ENCODE data around the gene DKKL1. TPM values are rescaled to one million over a fixed set of nuclear protein-coding genes. Genes with fewer than 3 reads are reported as not detected.

Gene DKKL1
- total RNA-seq, 1 experiment from 2014 or later = 0.95 TPM

DNA sequence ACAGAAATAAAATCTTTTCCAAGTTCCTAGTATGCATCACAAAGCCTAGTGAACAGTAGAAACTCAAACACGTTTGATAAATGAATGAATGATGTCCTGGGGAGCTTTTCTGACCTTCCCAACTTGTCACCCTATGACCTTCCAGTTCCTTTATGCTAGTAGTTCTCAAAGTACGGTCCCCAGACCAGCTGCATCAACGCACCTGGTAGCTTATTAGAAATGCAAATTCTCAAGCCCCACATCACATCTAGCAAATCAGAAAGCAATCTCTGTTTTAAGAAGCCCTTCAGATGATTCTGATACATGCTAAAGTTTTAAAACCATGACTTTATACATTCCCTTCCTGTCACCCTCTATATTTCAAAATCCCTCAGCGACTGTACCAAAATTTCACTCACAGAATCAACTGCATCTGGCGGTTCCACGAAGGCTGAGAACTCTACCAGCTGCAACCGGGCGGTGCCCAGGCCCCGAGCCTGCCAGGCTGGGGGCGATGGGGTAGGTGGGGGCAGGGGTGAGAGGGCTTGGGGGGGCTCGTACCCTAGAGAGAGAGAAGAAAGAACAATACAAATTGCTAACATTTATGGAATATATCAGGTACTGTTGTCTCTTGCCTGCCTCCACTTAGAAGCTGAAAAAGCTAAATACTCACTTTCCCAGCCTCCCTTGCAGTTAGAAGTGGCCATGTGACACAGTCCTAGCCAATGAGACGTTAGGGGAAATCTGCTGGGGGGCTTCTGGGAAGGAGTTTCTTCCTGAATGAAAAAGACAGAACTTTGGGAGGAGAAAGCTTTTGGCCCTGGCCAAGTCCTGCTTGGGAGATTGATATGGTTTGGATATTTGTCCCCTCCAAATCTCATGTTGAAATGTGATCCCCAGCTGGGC, 15.1 kb upstream of the DKKL1 start:
- intact Hi-C loops (cut with micrococcal nuclease; ENCODE audit: unreplicated experiment) = no loop called here
- ATAC-seq (no peak), DNase-seq (ENCODE audit: low read depth, low spot score) (no peak)
- ChIA-PET POLR2A (no interaction called here), CTCF (interaction anchor here (0.6 kb wide), 1 partner anchor 83 kb away, joined by 7 read pairs; no protein-coding TSS in a partner anchor)
- BruUV-seq (replicated peaks) = no TSS peak
- H3K27ac ChIP-seq (ENCODE audit: low read length) = no peak overlapping the region
- H3K9me3 ChIP-seq (ENCODE audit: control insufficient read depth, insufficient read depth, low read depth, low read length) = no peaks in the 10 kb centered on the region
- in situ Hi-C loops (cut with HindIII; ENCODE audit: low pct_unique_long_range_greater_than_20kb, low sequenced_read_pairs) = no loop called here
- no peaks in the 10 kb centered on the region for H3K27me3 ChIP-seq (ENCODE audit: control insufficient read depth, insufficient read depth, low read length)
- no peak overlapping the region for H3K4me3 ChIP-seq (ENCODE audit: low read depth in 2 of 2, low read length in 2 of 2)
- no peaks in the 10 kb centered on the region for H3K4me1 ChIP-seq (ENCODE audit: control insufficient read depth, insufficient read depth, low read length)
- TF ChIP-seq POLR2AphosphoS5 (IDR thresholded peaks at IDR 0.05; ENCODE audit: low read depth, low read length) (no peak), TCF7L2 (IDR thresholded peaks at IDR 0.05; ENCODE audit: low read depth, low read length) (no peak), SIN3A (IDR thresholded peaks at IDR 0.05; ENCODE audit: borderline replicate concordance, insufficient read depth, low read depth, low read length) (no peak)
- TF ChIP-seq, protein P1, sequence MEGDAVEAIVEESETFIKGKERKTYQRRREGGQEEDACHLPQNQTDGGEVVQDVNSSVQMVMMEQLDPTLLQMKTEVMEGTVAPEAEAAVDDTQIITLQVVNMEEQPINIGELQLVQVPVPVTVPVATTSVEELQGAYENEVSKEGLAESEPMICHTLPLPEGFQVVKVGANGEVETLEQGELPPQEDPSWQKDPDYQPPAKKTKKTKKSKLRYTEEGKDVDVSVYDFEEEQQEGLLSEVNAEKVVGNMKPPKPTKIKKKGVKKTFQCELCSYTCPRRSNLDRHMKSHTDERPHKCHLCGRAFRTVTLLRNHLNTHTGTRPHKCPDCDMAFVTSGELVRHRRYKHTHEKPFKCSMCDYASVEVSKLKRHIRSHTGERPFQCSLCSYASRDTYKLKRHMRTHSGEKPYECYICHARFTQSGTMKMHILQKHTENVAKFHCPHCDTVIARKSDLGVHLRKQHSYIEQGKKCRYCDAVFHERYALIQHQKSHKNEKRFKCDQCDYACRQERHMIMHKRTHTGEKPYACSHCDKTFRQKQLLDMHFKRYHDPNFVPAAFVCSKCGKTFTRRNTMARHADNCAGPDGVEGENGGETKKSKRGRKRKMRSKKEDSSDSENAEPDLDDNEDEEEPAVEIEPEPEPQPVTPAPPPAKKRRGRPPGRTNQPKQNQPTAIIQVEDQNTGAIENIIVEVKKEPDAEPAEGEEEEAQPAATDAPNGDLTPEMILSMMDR (IDR thresholded peaks at IDR 0.05) = no peak
- TF ChIP-seq, protein P2, sequence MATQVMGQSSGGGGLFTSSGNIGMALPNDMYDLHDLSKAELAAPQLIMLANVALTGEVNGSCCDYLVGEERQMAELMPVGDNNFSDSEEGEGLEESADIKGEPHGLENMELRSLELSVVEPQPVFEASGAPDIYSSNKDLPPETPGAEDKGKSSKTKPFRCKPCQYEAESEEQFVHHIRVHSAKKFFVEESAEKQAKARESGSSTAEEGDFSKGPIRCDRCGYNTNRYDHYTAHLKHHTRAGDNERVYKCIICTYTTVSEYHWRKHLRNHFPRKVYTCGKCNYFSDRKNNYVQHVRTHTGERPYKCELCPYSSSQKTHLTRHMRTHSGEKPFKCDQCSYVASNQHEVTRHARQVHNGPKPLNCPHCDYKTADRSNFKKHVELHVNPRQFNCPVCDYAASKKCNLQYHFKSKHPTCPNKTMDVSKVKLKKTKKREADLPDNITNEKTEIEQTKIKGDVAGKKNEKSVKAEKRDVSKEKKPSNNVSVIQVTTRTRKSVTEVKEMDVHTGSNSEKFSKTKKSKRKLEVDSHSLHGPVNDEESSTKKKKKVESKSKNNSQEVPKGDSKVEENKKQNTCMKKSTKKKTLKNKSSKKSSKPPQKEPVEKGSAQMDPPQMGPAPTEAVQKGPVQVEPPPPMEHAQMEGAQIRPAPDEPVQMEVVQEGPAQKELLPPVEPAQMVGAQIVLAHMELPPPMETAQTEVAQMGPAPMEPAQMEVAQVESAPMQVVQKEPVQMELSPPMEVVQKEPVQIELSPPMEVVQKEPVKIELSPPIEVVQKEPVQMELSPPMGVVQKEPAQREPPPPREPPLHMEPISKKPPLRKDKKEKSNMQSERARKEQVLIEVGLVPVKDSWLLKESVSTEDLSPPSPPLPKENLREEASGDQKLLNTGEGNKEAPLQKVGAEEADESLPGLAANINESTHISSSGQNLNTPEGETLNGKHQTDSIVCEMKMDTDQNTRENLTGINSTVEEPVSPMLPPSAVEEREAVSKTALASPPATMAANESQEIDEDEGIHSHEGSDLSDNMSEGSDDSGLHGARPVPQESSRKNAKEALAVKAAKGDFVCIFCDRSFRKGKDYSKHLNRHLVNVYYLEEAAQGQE (IDR thresholded peaks at IDR 0.05; ENCODE audit: insufficient read depth in 1 of 2, low read depth in 2 of 2, low read length in 1 of 2) = no peak
- H3K36me3 ChIP-seq (ENCODE audit: control insufficient read depth, insufficient read depth, low read length) = no peaks in the 10 kb centered on the region; the same call in none of the 2 replicates

DNA sequence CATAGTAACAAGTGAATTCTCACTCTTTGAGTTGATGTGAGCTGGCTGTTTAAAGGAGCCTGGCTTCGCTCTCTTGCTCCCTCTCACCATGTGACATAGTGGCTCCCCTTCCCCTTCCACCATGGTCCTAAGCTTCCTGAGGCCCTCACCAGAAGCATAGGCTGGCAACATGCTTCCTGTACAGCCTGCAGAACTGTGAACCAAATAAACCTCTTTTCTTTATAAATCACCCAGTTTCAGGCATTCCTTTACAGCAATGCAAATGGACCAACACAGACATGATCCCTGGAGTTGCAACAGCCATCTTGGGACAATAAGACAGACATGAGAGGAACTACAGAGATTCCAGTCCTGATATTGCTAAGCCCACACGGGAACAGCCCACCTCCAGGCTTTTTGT, 14.1 kb upstream of the DKKL1 start:
- TF ChIP-seq SIN3A (IDR thresholded peaks at IDR 0.05; ENCODE audit: borderline replicate concordance, insufficient read depth, low read depth, low read length) = no peak
- no peak for TF ChIP-seq TCF7L2 (IDR thresholded peaks at IDR 0.05; ENCODE audit: low read depth, low read length)
- TF ChIP-seq, protein P2 (IDR thresholded peaks at IDR 0.05; ENCODE audit: insufficient read depth in 1 of 2, low read depth in 2 of 2, low read length in 1 of 2) = no peak
- TF ChIP-seq, protein P1 (IDR thresholded peaks at IDR 0.05) = no peak
- TF ChIP-seq POLR2AphosphoS5 (IDR thresholded peaks at IDR 0.05; ENCODE audit: low read depth, low read length) = no peak
- in situ Hi-C loops (cut with HindIII; ENCODE audit: low pct_unique_long_range_greater_than_20kb, low sequenced_read_pairs) (no loop called here), intact Hi-C loops (cut with micrococcal nuclease; ENCODE audit: unreplicated experiment) (no loop called here)
- ATAC-seq = no peak
- no peaks in the 10 kb centered on the region; the same call in none of the 2 replicates for H3K36me3 ChIP-seq (ENCODE audit: control insufficient read depth, insufficient read depth, low read length)
- POLR2A ChIA-PET = no interaction called here
- no peak for DNase-seq (ENCODE audit: low read depth, low spot score)
- no peaks in the 10 kb centered on the region for H3K4me1 ChIP-seq (ENCODE audit: control insufficient read depth, insufficient read depth, low read length)
- CTCF ChIA-PET = no interaction called here
- H3K9me3 ChIP-seq (ENCODE audit: control insufficient read depth, insufficient read depth, low read depth, low read length) = no peaks in the 10 kb centered on the region
- H3K27ac ChIP-seq (ENCODE audit: low read length) = no peak overlapping the region
- no peak overlapping the region for H3K4me3 ChIP-seq (ENCODE audit: low read depth in 2 of 2, low read length in 2 of 2)
- no TSS peak for BruUV-seq (replicated peaks)
- no peaks in the 10 kb centered on the region for H3K27me3 ChIP-seq (ENCODE audit: control insufficient read depth, insufficient read depth, low read length)

Data from Panc1 (cell line).